WI38 (cell line): ENCODE results near the gene ZNF579.

Experiments
- H3K4me3 ChIP-seq: 2 replicates; pipeline ENCODE4 v1.5.1; 2011; ENCODE audit warnings: low read depth, mild to moderate bottlenecking, control low read depth, low read length
- TF ChIP-seq, protein P1 (sequence below): IDR thresholded peaks from 2 replicates; pipeline ENCODE4 v1.5.1; 2012; ENCODE audit warnings: low read depth, mild to moderate bottlenecking, control low read depth, low read length

ZNF579 gene

DNA sequence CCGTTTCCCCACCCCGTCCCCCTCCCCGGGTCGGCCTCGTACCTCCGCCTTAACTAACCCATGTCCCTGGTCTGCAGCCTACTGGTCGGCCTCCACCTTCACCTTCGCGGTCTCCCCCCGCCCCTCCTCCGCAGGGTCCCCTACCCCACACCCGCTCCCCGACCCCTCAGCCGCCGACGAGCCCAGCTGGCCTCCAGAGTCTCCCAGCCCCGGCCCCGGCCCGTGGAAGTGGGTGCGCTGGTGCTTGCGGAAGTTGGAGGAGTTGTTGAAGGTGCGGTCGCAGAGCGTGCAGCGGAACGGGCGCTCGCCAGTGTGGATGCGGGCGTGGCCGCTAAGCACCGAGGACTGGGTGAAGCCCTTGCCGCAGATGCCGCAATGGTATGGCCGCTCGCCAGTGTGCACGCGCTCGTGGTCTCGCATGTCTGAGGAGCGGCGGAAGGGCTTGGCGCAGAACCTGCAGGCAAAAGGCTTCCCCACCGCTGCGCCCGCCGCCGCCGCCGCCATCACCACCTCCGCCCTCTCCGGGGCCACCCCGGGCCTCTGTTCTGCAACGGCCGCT lies 41.1 kb upstream of the ZNF579 start:
- TF ChIP-seq, protein P1, sequence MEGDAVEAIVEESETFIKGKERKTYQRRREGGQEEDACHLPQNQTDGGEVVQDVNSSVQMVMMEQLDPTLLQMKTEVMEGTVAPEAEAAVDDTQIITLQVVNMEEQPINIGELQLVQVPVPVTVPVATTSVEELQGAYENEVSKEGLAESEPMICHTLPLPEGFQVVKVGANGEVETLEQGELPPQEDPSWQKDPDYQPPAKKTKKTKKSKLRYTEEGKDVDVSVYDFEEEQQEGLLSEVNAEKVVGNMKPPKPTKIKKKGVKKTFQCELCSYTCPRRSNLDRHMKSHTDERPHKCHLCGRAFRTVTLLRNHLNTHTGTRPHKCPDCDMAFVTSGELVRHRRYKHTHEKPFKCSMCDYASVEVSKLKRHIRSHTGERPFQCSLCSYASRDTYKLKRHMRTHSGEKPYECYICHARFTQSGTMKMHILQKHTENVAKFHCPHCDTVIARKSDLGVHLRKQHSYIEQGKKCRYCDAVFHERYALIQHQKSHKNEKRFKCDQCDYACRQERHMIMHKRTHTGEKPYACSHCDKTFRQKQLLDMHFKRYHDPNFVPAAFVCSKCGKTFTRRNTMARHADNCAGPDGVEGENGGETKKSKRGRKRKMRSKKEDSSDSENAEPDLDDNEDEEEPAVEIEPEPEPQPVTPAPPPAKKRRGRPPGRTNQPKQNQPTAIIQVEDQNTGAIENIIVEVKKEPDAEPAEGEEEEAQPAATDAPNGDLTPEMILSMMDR = no peak

DNA sequence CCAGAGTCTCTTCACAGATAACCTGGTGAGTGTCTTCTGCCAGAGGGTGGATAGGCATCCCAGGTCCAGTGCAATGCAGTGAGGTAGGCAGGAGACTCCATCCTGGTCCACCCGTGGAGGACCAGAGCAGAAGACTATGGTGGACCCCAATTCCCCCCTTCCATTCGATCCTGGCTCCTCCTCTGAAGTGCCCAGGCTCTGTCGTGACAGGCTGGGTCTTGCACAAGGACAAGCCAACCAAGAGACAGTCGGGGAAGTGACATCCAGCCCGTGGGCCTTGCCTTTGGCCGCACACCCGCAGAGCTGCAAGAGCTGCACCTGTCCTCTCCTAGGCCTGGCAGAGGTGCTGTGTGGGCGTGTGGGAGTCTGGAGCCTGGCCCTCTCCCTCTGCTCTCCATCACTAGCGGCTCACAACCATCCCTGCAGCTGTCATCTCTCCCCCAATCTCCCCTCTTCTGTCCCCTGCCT lies 40.6 kb upstream of the ZNF579 start:
- H3K4me3 ChIP-seq = no peak overlapping the region
- TF ChIP-seq, protein P1 = no peak

More for the DNA sequence above, 41.1 kb upstream of the ZNF579 start:
- H3K4me3 ChIP-seq = no peak overlapping the region

DNA sequence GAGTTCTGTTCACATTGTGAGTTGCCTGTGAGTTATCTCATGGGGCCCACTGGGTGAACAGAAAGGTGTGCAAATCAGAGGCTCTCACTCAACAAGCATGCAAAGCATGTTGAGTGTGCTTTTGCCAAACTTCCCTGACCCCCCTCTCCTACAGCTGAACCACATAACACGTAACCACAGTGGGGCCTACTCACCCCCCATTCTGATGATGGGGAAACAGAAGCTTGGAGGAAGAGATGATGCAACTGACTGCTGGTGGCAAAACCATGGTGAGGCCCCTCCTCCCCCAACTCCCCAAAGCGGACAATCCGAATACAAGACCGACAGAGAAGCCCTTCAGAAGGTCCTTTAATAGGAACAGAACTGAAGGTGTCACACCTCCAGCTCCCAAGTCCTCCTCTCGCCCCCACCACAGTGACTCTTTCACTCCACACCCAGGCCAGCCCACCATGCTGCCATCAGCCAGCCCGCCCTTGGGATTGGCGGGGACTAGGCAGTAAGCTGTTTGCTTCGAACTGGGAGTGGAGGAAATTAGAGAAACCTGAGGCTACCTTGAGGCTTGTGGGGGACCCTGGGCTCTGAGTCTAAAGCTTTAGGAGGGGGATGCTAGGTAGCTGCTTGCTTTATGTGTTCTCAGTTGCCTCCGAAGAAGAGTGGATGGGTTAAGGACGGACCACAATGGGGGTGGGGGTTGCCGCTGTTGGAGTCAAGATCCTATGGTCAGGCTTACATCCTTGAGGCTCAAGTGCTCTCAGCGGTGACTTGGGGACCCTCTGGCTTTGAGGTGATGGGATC lies 40.0 kb upstream of the ZNF579 start:
- TF ChIP-seq, protein P1 = no peak
- H3K4me3 ChIP-seq = no peak overlapping the region

DNA sequence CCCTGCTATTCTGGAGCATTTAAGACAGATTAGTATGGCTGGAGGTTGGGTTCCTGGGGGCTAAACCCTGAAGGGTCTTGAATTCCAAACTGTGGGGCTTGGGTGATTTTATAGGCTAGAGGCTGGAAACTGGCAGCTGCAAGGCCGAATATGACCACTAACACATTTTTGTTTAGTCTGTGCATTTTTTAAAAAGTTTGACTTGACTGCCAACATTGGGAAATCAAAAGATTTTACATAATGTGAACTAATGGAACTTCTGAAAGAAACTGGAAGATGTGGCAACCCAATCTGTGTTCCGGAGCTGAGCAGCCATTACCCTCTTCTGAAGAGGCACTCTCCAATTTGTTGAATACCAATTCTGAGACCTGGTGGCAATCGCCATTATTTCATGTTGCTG lies 38.6 kb upstream of the ZNF579 start:
- TF ChIP-seq, protein P1 = no peak
- no peak overlapping the region for H3K4me3 ChIP-seq

DNA sequence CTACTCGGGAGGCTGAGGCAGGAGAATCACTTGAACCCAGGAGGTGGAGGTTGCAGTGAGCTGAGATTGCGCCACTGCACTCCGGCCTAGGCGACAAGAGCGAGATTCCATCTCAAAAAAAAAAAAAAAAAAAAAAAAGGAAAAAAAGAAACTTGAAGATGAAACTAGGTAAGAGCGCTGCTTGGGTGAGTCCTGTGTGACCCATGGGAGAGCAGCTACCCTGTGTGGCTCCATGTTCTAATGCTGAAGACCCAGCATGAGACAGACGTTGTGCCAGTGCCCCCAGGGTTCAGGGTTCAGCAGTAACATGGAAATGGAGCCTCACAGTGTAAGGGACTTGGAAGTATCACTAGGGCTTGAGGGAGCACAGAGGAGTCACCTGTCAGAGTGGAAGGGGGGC lies 37.8 kb upstream of the ZNF579 start:
- no peak overlapping the region for H3K4me3 ChIP-seq
- TF ChIP-seq, protein P1 = no peak

DNA sequence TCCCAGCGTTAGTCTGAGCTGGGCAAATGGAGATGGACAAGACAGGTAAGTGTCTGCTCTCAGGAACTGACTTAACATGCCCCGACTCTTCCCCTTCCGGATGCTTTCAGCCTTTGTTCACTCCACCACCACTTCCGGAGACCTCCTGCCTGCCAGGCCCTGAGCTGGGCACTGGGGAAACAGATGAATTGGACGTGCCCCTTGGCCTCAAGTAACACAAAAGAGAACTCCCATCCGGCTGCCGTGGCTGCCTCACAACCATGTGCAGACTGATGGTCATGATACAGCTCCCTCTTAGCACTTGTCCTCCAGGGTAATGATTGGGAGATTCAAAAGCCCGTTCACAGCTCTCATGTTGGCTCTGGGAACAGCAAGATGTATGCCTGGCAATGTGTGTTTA lies 36.8 kb upstream of the ZNF579 start:
- TF ChIP-seq, protein P1 = no peak
- H3K4me3 ChIP-seq = no peak overlapping the region

DNA sequence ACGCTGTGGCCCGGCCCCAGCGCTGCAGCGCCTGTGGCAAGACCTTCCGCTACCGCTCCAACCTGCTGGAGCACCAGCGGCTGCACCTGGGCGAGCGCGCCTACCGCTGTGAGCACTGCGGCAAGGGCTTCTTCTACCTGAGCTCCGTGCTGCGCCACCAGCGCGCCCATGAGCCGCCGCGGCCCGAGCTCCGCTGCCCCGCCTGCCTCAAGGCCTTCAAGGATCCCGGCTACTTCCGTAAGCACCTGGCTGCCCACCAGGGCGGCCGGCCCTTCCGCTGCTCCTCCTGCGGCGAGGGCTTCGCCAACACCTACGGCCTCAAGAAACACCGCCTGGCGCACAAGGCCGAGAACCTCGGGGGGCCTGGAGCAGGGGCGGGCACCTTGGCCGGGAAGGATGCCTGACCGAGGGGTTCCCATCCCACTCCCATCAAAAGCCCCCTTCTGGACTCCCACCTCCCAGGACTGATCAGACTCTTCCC lies 35.8 kb upstream of the ZNF579 start:
- TF ChIP-seq, protein P1 = no peak
- H3K4me3 ChIP-seq = no peak overlapping the region
